K562 (cell line): ENCODE measurements around the gene ARNT2. TPM values are rescaled to one million over a fixed set of nuclear protein-coding genes. Genes with fewer than 3 reads are reported as not detected.

Experiments used
- ATAC-seq: fragments of 200-7000 bp; cut with Tn5 transposase; 3 replicates; pipeline ENCODE4 v1.9.1; 2020; ENCODE audit warnings: moderate library complexity
- BruUV-seq: library from RNA; stranded (reverse); fragments of 400-500 nt; replicated peaks from 2 replicates; lab custom pipeline; 2021; lab: Mats Ljungman, UMichigan
- CTCF ChIA-PET: fragments of 300-600 bp; formaldehyde crosslinking; extraction: SDS; loops from one replicate; lab custom pipeline; 2021; ENCODE audit warnings: low intra/inter-chr PET ratio; lab: Yijun Ruan, JAX
- POLR2A ChIA-PET: fragments of 300-600, 350-650 bp; sonication (Branson Sonifier 250); formaldehyde crosslinking; extraction: SDS; loops from one replicate; lab custom pipeline; 2021; ENCODE audit warnings: antibody characterized with exemption, inconsistent platforms; lab: Yijun Ruan, JAX
- DNase-seq, 4 experiments: peaks; one replicate each; pipeline versions ENCODE4 v3.0.0 to v3.0.0-alpha.2; 2011 to 2018; ENCODE audit warnings: low spot score in 3 of 4, mixed read lengths in 3 of 4; ENCODE audit errors: extremely low read depth in 1 of 4
- FAIRE-seq: peaks from 2 replicates; lab custom pipeline; 2011; peaks lifted over from hg19 to GRCh38; lab: Jason Lieb, UNC
- H2AFZ ChIP-seq: 2 replicates; pipeline ENCODE4 v1.6.0; 2011; ENCODE audit warnings: low read depth, low read length, control low read depth, inconsistent platforms
- H3K27ac ChIP-seq: fragments of 200-600 bp; 3 replicates; pipeline ENCODE4 v1.8.0; 2011; ENCODE audit warnings: low read depth, mild to moderate bottlenecking, control low read depth, inconsistent platforms, low read length, moderate library complexity, mixed read lengths; ENCODE audit errors: extremely low read depth
- H3K27me3 ChIP-seq, 2 experiments: fragments of 300-600 bp in 1 of 2; 2 replicates in 1 of 2; 3 replicates in 1 of 2; pipeline versions ENCODE4 v1.6.0 to v1.8.0; 2011; ENCODE audit warnings: inconsistent platforms in 2 of 2, low read length in 2 of 2, mild to moderate bottlenecking in 1 of 2, mixed read lengths in 1 of 2, moderate library complexity in 1 of 2; ENCODE audit not compliant: control insufficient read depth in 2 of 2, insufficient read depth in 2 of 2
- H3K36me3 ChIP-seq: fragments of 300-600 bp; 3 replicates; pipeline ENCODE4 v1.8.0; 2011; ENCODE audit warnings: mild to moderate bottlenecking, low read length, inconsistent platforms; ENCODE audit not compliant: control insufficient read depth, insufficient read depth
- H3K4me1 ChIP-seq, 2 experiments: fragments of 200-600 bp in 1 of 2; replicated peaks in 1 of 2; 2 replicates in 1 of 2; 3 replicates in 1 of 2; pipeline versions ENCODE4 v1.5.1 to v1.8.0; 2011; ENCODE audit warnings: inconsistent platforms in 2 of 2, low read length in 2 of 2, mild to moderate bottlenecking in 1 of 2, mixed read lengths in 1 of 2, moderate library complexity in 1 of 2; ENCODE audit not compliant: control insufficient read depth in 2 of 2, insufficient read depth in 2 of 2
- H3K4me2 ChIP-seq: 2 replicates; pipeline ENCODE4 v1.6.1; 2011; ENCODE audit warnings: low read length, control low read depth, inconsistent platforms, mixed read lengths; ENCODE audit not compliant: insufficient read depth
- H3K4me3 ChIP-seq: fragments of 200-600 bp; sonication (generic), shearing (Covaris generic); 2 replicates; pipeline ENCODE4 v1.5.1; 2016; ENCODE audit warnings: control low read depth, inconsistent platforms
- H3K79me2 ChIP-seq: fragments of 200-600 bp; 3 replicates; pipeline ENCODE4 v1.8.0; 2011; ENCODE audit warnings: low read length, inconsistent platforms; ENCODE audit not compliant: control insufficient read depth, insufficient read depth
- H3K9ac ChIP-seq, 2 experiments: 2 replicates each; pipeline versions ENCODE4 v1.6.0 to v1.6.1; 2011; ENCODE audit warnings: low read depth in 2 of 2, low read length in 2 of 2, control low read depth in 1 of 2, inconsistent platforms in 1 of 2, mild to moderate bottlenecking in 1 of 2, mixed read lengths in 1 of 2; ENCODE audit not compliant: insufficient read depth in 1 of 2
- H3K9me1 ChIP-seq: one replicate; pipeline ENCODE4 v1.6.0; 2011; ENCODE audit warnings: inconsistent platforms, mild to moderate bottlenecking, low read length, moderate library complexity; ENCODE audit not compliant: control insufficient read depth, insufficient read depth
- H3K9me3 ChIP-seq: replicated peaks from 2 replicates; pipeline ENCODE4 v1.5.1; 2011; ENCODE audit warnings: low read depth, low read length, inconsistent platforms; ENCODE audit not compliant: control insufficient read depth, insufficient read depth
- H4K20me1 ChIP-seq: replicated peaks from 2 replicates; pipeline ENCODE4 v1.6.1; 2011; ENCODE audit warnings: low read length, inconsistent platforms, mixed read lengths; ENCODE audit not compliant: control insufficient read depth, insufficient read depth
- CHD2 ChIP-seq: IDR thresholded peaks from 2 replicates; pipeline ENCODE4 v1.6.1; 2011; ENCODE audit warnings: low read depth, low read length
- E4F1 ChIP-seq: fragments of 250-450 bp; sonication (Bioruptor Pico); IDR thresholded peaks from 2 replicates; pipeline ENCODE4 v1.5.0; 2021; ENCODE audit warnings: mild to moderate bottlenecking, borderline replicate concordance
- FOXM1 ChIP-seq, 2 experiments: fragments of 450-650 bp in 1 of 2; sonication (generic) in 1 of 2; formaldehyde crosslinking in 1 of 2; IDR thresholded peaks; 2 replicates each; pipeline versions ENCODE4 v1.6.1 to v1.9.0; 2017 to 2022; ENCODE audit warnings: low read depth in 2 of 2, mild to moderate bottlenecking in 2 of 2, missing genetic modification reagents in 1 of 2, moderate library complexity in 1 of 2
- NCOA2 ChIP-seq, 2 experiments: fragments of 450-650 bp; IDR thresholded peaks; 2 replicates each; pipeline ENCODE4 v1.6.1; 2018; ENCODE audit warnings: mild to moderate bottlenecking in 2 of 2, moderate library complexity in 1 of 2; ENCODE audit not compliant: partially characterized antibody in 2 of 2
- NFIC ChIP-seq: fragments of 450-650 bp; IDR thresholded peaks from 2 replicates; pipeline ENCODE4 v1.6.1; 2017; ENCODE audit warnings: mild to moderate bottlenecking, inconsistent platforms
- THAP12 ChIP-seq: fragments of 250-450 bp; sonication (Bioruptor Pico); IDR thresholded peaks from 2 replicates; pipeline ENCODE4 v1.9.0; 2021; ENCODE audit warnings: mild to moderate bottlenecking, inconsistent platforms
- TRIM25 ChIP-seq: fragments of 450-650 bp; IDR thresholded peaks from 2 replicates; pipeline ENCODE4 v1.7.0; 2016; ENCODE audit warnings: borderline replicate concordance
- ZNF184 ChIP-seq: sonication (generic); formaldehyde crosslinking; IDR thresholded peaks from 2 replicates; pipeline ENCODE4 v1.5.0; 2020; ENCODE audit warnings: missing genetic modification reagents
- WGBS: fragments of 100-300 bp; shearing (Covaris generic); methylation state at CpG from one replicate; pipeline ENCODE4 v1.1.6; 2016; ENCODE audit warnings: low coverage, mixed read lengths; ENCODE audit not compliant: insufficient coverage; ENCODE audit errors: missing lambda C conversion rate; 5-methylcytosine and 5-hydroxymethylcytosine counted together
- in situ Hi-C: fragments of 300-500 bp; cut with MboI; formaldehyde crosslinking; loops from 4 replicates; pipeline ENCODE4 v1.15.0; 2018; ENCODE audit warnings: inconsistent platforms, mixed read lengths
- intact Hi-C: fragments of 100-400 bp; cut with micrococcal nuclease; formaldehyde crosslinking; loops from 2 replicates; pipeline ENCODE4 v1.14.2; 2022
- polyA plus RNA-seq, 8 experiments: library from polyadenylated mRNA; depleted of rRNA in 4 of 8; stranded (reverse) in 5 of 8; unstranded in 3 of 8; fragments of >200 nt; fragmentation: Nextera tagmentation in 2 of 8; fragmentation: Illumina TruSeq in 1 of 8; extraction: Ambion mirVana in 2 of 8; extraction: Trizol in 1 of 8; gene quantifications; 2 replicates each; pipeline versions ENCODE4 v1.2.1 to v1.2.3, GENCODE V29; 2011 to 2014; ENCODE audit warnings: inconsistent platforms in 1 of 8, missing spikeins in 1 of 8
- total RNA-seq, 7 experiments: library from RNA; depleted of rRNA in 6 of 7; stranded (reverse); fragments of >200 nt in 6 of 7; fragmentation: Illumina TruSeq in 2 of 7; extraction: Trizol in 2 of 7; gene quantifications; 2 replicates each; pipeline versions ENCODE4 v1.2.1 to v1.2.3, GENCODE V29; 2011 to 2021; ENCODE audit warnings: low replicate concordance in 1 of 7
- TF ChIP-seq, protein P1 (sequence below): fragments of 450-650 bp; IDR thresholded peaks from 2 replicates; pipeline ENCODE4 v1.7.1; 2018; ENCODE audit warnings: mild to moderate bottlenecking, low read depth; ENCODE audit not compliant: partially characterized antibody

ARNT2 gene
- total and polyA plus RNA-seq, 9 of the 15 experiments (the other 6 are each of a cell fraction or from before 2014, with no cell fraction given) = 0.01 TPM; not detected in 8

DNA sequence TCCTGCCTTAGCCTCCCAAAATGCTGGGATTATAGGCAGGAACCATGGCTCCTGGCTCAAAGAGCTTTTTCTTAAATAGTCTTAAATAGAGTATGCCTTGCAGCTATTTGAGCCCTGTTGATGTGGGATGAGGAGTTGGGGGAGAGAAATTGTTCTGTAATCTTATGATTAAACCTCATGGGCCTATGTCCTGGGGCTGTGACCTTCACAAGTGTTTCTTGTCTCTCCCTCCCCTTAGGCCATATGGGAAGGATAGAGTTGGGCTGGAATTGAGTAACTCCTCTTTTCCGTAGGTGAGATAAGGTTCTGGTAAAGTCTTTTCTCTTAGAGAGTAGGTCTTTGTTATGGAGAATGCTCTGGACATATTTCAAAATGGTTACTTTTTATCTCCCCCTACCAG, 114.3 kb downstream of the ARNT2 start:
- ChIA-PET CTCF (no interaction called here), POLR2A (interaction anchor here (0.6 kb wide), 2 partner anchors 25 to 46 kb away, joined by 3 read pairs; no protein-coding TSS in a partner anchor)
- H2AFZ ChIP-seq = no peak overlapping the region
- 6% methylated on average over 1 of the region's 1 CpG for WGBS
- H3K4me2 ChIP-seq = no peak overlapping the region
- H3K9me3 ChIP-seq = no peaks in the 10 kb centered on the region
- in situ Hi-C loops (no loop called here), intact Hi-C loops (no loop called here)
- ATAC-seq = no peak
- BruUV-seq = no TSS peak
- H3K4me3 ChIP-seq = no peak overlapping the region
- no peak overlapping the region for H3K9ac ChIP-seq
- H4K20me1 ChIP-seq = no peaks in the 10 kb centered on the region
- no peak for FAIRE-seq
- H3K9me1 ChIP-seq = no peaks in the 10 kb centered on the region
- peaks cover 0 to 5% of the 10 kb centered on the region in 2 experiments; a peak in 2 of 5 replicates for H3K27me3 ChIP-seq
- H3K79me2 ChIP-seq = no peaks in the 10 kb centered on the region
- no peak for DNase-seq
- no peaks in the 10 kb centered on the region for H3K4me1 ChIP-seq
- H3K27ac ChIP-seq = no peak overlapping the region
- H3K36me3 ChIP-seq = no peaks in the 10 kb centered on the region
- TF ChIP-seq CHD2 (no peak), NCOA2 (IDR thresholded peaks at IDR 0.05; ENCODE audit: partially characterized antibody in 2 of 2) (no peak), E4F1 (no peak), THAP12 (no peak), ZNF184 (CRISPR knock-in tag) (no peak), NFIC (no peak), FOXM1 (IDR thresholded peaks at IDR 0.05; ENCODE audit: low read depth) (no peak), FOXM1 (CRISPR knock-in tag; IDR thresholded peaks at IDR 0.05; ENCODE audit: low read depth) (no peak), TRIM25 (no peak)
- TF ChIP-seq, protein P1, sequence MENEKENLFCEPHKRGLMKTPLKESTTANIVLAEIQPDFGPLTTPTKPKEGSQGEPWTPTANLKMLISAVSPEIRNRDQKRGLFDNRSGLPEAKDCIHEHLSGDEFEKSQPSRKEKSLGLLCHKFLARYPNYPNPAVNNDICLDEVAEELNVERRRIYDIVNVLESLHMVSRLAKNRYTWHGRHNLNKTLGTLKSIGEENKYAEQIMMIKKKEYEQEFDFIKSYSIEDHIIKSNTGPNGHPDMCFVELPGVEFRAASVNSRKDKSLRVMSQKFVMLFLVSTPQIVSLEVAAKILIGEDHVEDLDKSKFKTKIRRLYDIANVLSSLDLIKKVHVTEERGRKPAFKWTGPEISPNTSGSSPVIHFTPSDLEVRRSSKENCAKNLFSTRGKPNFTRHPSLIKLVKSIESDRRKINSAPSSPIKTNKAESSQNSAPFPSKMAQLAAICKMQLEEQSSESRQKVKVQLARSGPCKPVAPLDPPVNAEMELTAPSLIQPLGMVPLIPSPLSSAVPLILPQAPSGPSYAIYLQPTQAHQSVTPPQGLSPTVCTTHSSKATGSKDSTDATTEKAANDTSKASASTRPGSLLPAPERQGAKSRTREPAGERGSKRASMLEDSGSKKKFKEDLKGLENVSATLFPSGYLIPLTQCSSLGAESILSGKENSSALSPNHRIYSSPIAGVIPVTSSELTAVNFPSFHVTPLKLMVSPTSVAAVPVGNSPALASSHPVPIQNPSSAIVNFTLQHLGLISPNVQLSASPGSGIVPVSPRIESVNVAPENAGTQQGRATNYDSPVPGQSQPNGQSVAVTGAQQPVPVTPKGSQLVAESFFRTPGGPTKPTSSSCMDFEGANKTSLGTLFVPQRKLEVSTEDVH = no peak
